IMR-90 (cell line): ENCODE results near the gene KIF22. TPM values are rescaled to one million over a fixed set of nuclear protein-coding genes. Genes with fewer than 3 reads are reported as not detected.

ENCODE experiments used
- ATAC-seq: fragments of 200-7000 bp; cut with Tn5 transposase; 2 replicates; pipeline ENCODE4 v1.9.1; 2020; ENCODE audit warnings: low read depth, mild to moderate bottlenecking, moderate library complexity
- BruUV-seq: library from RNA; stranded (reverse); fragments of 400-500 nt; replicated peaks from 2 replicates; lab custom pipeline; 2021; lab: Mats Ljungman, UMichigan
- CTCF ChIA-PET: fragments of 300-600 bp; formaldehyde crosslinking; extraction: SDS; loops from one replicate; lab custom pipeline; 2021; ENCODE audit warnings: antibody characterized with exemption; lab: Yijun Ruan, JAX
- POLR2A ChIA-PET: fragments of 300-600 bp; sonication (Branson Sonifier 250); formaldehyde crosslinking; loops from one replicate; lab custom pipeline; 2022; ENCODE audit warnings: antibody characterized with exemption; ENCODE audit not compliant: unreplicated experiment; lab: Charles Lee
- DNase-seq: peaks from one replicate; pipeline ENCODE4 v3.0.0; 2013
- H2AFZ ChIP-seq: replicated peaks from 2 replicates; pipeline ENCODE3; 2013; ENCODE audit warnings: low read length, mild to moderate bottlenecking; ENCODE audit not compliant: poor library complexity
- H2AK5ac ChIP-seq: 2 replicates; pipeline ENCODE4 v1.6.1; 2013; ENCODE audit warnings: low read depth, low read length, inconsistent platforms
- H2AK9ac ChIP-seq: replicated peaks from 2 replicates; pipeline ENCODE3; 2013; ENCODE audit warnings: mild to moderate bottlenecking, low read depth, low read length, moderate library complexity; ENCODE audit not compliant: poor library complexity
- H2BK120ac ChIP-seq: 2 replicates; pipeline ENCODE4 v1.6.1; 2013; ENCODE audit warnings: low read depth, low read length, inconsistent platforms
- H2BK15ac ChIP-seq: 3 replicates; pipeline ENCODE4 v1.6.1; 2013; ENCODE audit warnings: low read depth, low read length, inconsistent platforms
- H2BK20ac ChIP-seq: 2 replicates; pipeline ENCODE4 v1.6.1; 2013; ENCODE audit warnings: low read depth, mild to moderate bottlenecking, inconsistent platforms, low read length, moderate library complexity
- H2BK5ac ChIP-seq: 2 replicates; pipeline ENCODE4 v1.6.1; 2013; ENCODE audit warnings: mild to moderate bottlenecking, low read depth, low read length, inconsistent platforms; ENCODE audit not compliant: poor library complexity, severe bottlenecking
- H3K14ac ChIP-seq: replicated peaks from 2 replicates; pipeline ENCODE4 v1.6.1; 2013; ENCODE audit warnings: low read depth, low read length, inconsistent platforms
- H3K18ac ChIP-seq: 2 replicates; pipeline ENCODE4 v1.6.1; 2013; ENCODE audit warnings: low read depth, low read length, control low read depth
- H3K23ac ChIP-seq: 2 replicates; pipeline ENCODE4 v1.6.1; 2013; ENCODE audit warnings: low read depth, low read length, inconsistent platforms
- H3K27ac ChIP-seq: 2 replicates; pipeline ENCODE4 v1.5.1; 2013; ENCODE audit warnings: mild to moderate bottlenecking, control low read depth, low read length; ENCODE audit not compliant: insufficient read depth
- H3K27me3 ChIP-seq: 2 replicates; pipeline ENCODE4 v1.6.1; 2013; ENCODE audit warnings: low read length; ENCODE audit not compliant: control insufficient read depth, insufficient read depth
- H3K36me3 ChIP-seq: 2 replicates; pipeline ENCODE4 v1.6.1; 2013; ENCODE audit warnings: low read length, mixed read lengths; ENCODE audit not compliant: control insufficient read depth, insufficient read depth
- H3K4ac ChIP-seq: 2 replicates; pipeline ENCODE4 v1.6.1; 2013; ENCODE audit warnings: low read depth, low read length, inconsistent platforms
- H3K4me1 ChIP-seq: 2 replicates; pipeline ENCODE4 v1.6.1; 2013; ENCODE audit warnings: low read length, mixed read lengths; ENCODE audit not compliant: control insufficient read depth, insufficient read depth
- H3K4me2 ChIP-seq: 2 replicates; pipeline ENCODE4 v1.6.1; 2013; ENCODE audit warnings: low read depth, mild to moderate bottlenecking, control low read depth, low read length, moderate library complexity
- H3K4me3 ChIP-seq: 2 replicates; pipeline ENCODE4 v1.5.1; 2013; ENCODE audit warnings: low read depth, mild to moderate bottlenecking, control low read depth, low read length, moderate library complexity; ENCODE audit not compliant: insufficient read depth
- H3K56ac ChIP-seq: 2 replicates; pipeline ENCODE4 v1.6.1; 2013; ENCODE audit warnings: low read length, inconsistent platforms; ENCODE audit not compliant: insufficient read depth; ENCODE audit errors: extremely low read depth
- H3K79me1 ChIP-seq, 2 experiments: 2 replicates each; pipeline ENCODE4 v1.6.1; 2013; ENCODE audit warnings: low read length in 2 of 2, inconsistent platforms in 1 of 2, low read depth in 1 of 2
- H3K9ac ChIP-seq: 2 replicates; pipeline ENCODE4 v1.6.1; 2013; ENCODE audit warnings: low read depth, low read length, control low read depth
- H3K9me1 ChIP-seq: 2 replicates; pipeline ENCODE4 v1.6.1; 2013; ENCODE audit warnings: low read length, inconsistent platforms; ENCODE audit not compliant: insufficient read depth
- H3K9me3 ChIP-seq: 2 replicates; pipeline ENCODE4 v1.6.1; 2013; ENCODE audit warnings: low read length; ENCODE audit not compliant: control insufficient read depth, insufficient read depth
- H4K20me1 ChIP-seq: 2 replicates; pipeline ENCODE4 v1.6.1; 2013; ENCODE audit warnings: low read length, inconsistent platforms; ENCODE audit not compliant: insufficient read depth
- H4K5ac ChIP-seq: 2 replicates; pipeline ENCODE4 v1.6.1; 2013; ENCODE audit warnings: mild to moderate bottlenecking, low read depth, low read length, control low read depth
- H4K8ac ChIP-seq, 2 experiments: 2 replicates each; pipeline ENCODE4 v1.6.1; 2013; ENCODE audit warnings: low read depth in 2 of 2, low read length in 2 of 2, control low read depth in 1 of 2, inconsistent platforms in 1 of 2
- H4K91ac ChIP-seq: 2 replicates; pipeline ENCODE4 v1.6.1; 2013; ENCODE audit warnings: low read depth, low read length, inconsistent platforms; ENCODE audit not compliant: insufficient read depth
- CHD1 ChIP-seq: IDR thresholded peaks from 2 replicates; pipeline ENCODE4 v1.6.1; 2012; ENCODE audit warnings: low read depth, low read length, improper control_type of control experiment
- FOS ChIP-seq: fragments of 150-350 bp; IDR thresholded peaks from 2 replicates; pipeline ENCODE4 v1.6.1; 2016; ENCODE audit warnings: low read depth, low read length
- WGBS, 2 experiments: methylation state at CpG; one replicate each; pipeline versions ENCODE4 v1.1.5 to v1.1.7; 2013; ENCODE audit warnings: missing lambda C conversion rate in 2 of 2; ENCODE audit not compliant: insufficient read length in 1 of 2; ENCODE audit errors: extremely low coverage in 2 of 2; 5-methylcytosine and 5-hydroxymethylcytosine counted together
- dilution Hi-C: fragments of 300-500 bp; cut with HindIII; formaldehyde crosslinking; loops from one replicate; pipeline ENCODE4 v1.14.3; 2018; ENCODE audit warnings: low sequenced_read_pairs; ENCODE audit not compliant: unreplicated experiment
- in situ Hi-C: fragments of 300-500 bp; cut with MboI; formaldehyde crosslinking; loops from 3 replicates; pipeline ENCODE4 v1.14.3; 2019; ENCODE audit warnings: low sequenced_read_pairs, inconsistent platforms, mixed read lengths
- intact Hi-C: fragments of 100-400 bp; cut with micrococcal nuclease; formaldehyde crosslinking; loops from 2 replicates; pipeline ENCODE4 v1.10.0; 2022
- polyA plus RNA-seq, 3 experiments: library from polyadenylated mRNA; depleted of rRNA; stranded (reverse); fragments of >200 nt; gene quantifications; 2 replicates each; pipeline ENCODE4 v1.2.3, GENCODE V29; 2012; ENCODE audit warnings: low replicate concordance in 1 of 3
- total RNA-seq: library from RNA; depleted of rRNA; stranded (reverse); fragments of >200 nt; gene quantifications from 2 replicates; pipeline ENCODE4 v1.2.3, GENCODE V29; 2012

The KIF22 gene
- total and polyA plus RNA-seq, 2 of the 4 experiments (the other 2 are of a cell fraction), result 43.0 to 65.1 TPM

GRCh38 chr16:29821643-29822115 lies 31.1 kb downstream of the KIF22 start:
- intact Hi-C loops (loop anchor here (5.0 kb wide), 1 partner anchor 41 kb away; the partner anchor contains the start of gene CDIPT), dilution Hi-C loops (no loop called here), in situ Hi-C loops (no loop called here)
- Histone ChIP-seq H2BK120ac (peak overlapping the region; percentile 76), H4K5ac (peak overlapping the region; percentile 88), H2BK5ac (peak overlapping the region; percentile 86), H3K23ac (peak overlapping the region; percentile 94), H3K27me3 (no peaks in the 10 kb centered on the region), H2AK9ac (peak overlapping the region; percentile 100), H4K91ac (peak overlapping the region; percentile 92), H2AK5ac (peak overlapping the region; percentile 97), H3K9me1 (peaks cover 21% of the 10 kb centered on the region), H3K4me1 (peaks cover 31% of the 10 kb centered on the region), H2AFZ (no peak overlapping the region), H3K79me1 (peaks cover 25 to 70% of the 10 kb centered on the region in 2 experiments; a peak in 3 of 4 replicates), H3K9me3 (no peaks in the 10 kb centered on the region), H2BK20ac (peak overlapping the region; percentile 65; the same call in 1 of the 2 replicates), H3K9ac (peak overlapping the region; percentile 88), H3K4me3 (peak overlapping the region; percentile 85), H3K18ac (peak overlapping the region; percentile 57), H3K56ac (peak overlapping the region; percentile 94), H3K4ac (peak overlapping the region; percentile 93), H4K8ac (peak overlapping the region; percentile 68 to 95), H3K14ac (peak overlapping the region; percentile 99), H3K27ac (peak overlapping the region; percentile 88), H3K4me2 (peak overlapping the region; percentile 90), H4K20me1 (peaks cover 12% of the 10 kb centered on the region), H3K36me3 (peaks cover 6% of the 10 kb centered on the region), H2BK15ac (peak overlapping the region; percentile 52; the same call in 2 of the 3 replicates)
- peak; percentile 79 for DNase-seq
- BruUV-seq, result no TSS peak
- peak; percentile 22 for ATAC-seq
- TF ChIP-seq FOS (0 out of 2 replicates have a peak, but pooled peaks have one; percentile 34), CHD1 (no peak)
- POLR2A ChIA-PET, result interaction anchor here (0.6 kb wide), 1 partner anchor 8 kb away, joined by 4 read pairs; no protein-coding TSS in a partner anchor
- WGBS, 2 experiments, result no CpG with 5 or more reads among the region's 7 CpGs
- CTCF ChIA-PET, result interaction anchor here (0.6 to 1.8 kb wide), 2 partner anchors 27 to 594 kb away, joined by 3 to 7 read pairs; no protein-coding TSS in a partner anchor
